Neural cell (in vitro differentiated cells): ENCODE data around the gene TGFBRAP1.

Experiments used
- CTCF ChIP-seq: fragments of 450-650 bp; IDR thresholded peaks from 2 replicates; pipeline ENCODE4 v1.5.1; 2014; ENCODE audit warnings: antibody characterized with exemption, mild to moderate bottlenecking, moderate library complexity; ENCODE audit not compliant: poor library complexity, severe bottlenecking
- EP300 ChIP-seq: fragments of 450-650 bp; conservative IDR thresholded peaks from 2 replicates; pipeline ENCODE4 v1.6.1; 2014; ENCODE audit warnings: antibody characterized with exemption, mild to moderate bottlenecking, moderate library complexity; ENCODE audit not compliant: poor library complexity, severe bottlenecking
- EZH2 ChIP-seq: fragments of 200-600, 300-800 bp; shearing (Covaris generic), sonication (generic); IDR thresholded peaks from 2 replicates; pipeline ENCODE4 v1.6.1; 2014; ENCODE audit warnings: antibody characterized with exemption, low read length, borderline replicate concordance, mild to moderate bottlenecking; ENCODE audit not compliant: insufficient read depth, poor library complexity, severe bottlenecking
- POLR2AphosphoS5 ChIP-seq: IDR thresholded peaks from 2 replicates; pipeline ENCODE4 v1.6.1; 2012
- REST ChIP-seq: IDR thresholded peaks from 2 replicates; pipeline ENCODE4 v1.6.1; 2012; ENCODE audit warnings: borderline replicate concordance
- SMC3 ChIP-seq: fragments of 450-650 bp; conservative IDR thresholded peaks from 2 replicates; pipeline ENCODE4 v1.6.1; 2014; ENCODE audit warnings: antibody characterized with exemption, mild to moderate bottlenecking, moderate library complexity; ENCODE audit not compliant: poor library complexity
- TAF1 ChIP-seq: IDR thresholded peaks from 2 replicates; pipeline ENCODE4 v1.6.1; 2012; ENCODE audit warnings: low read depth

GRCh38 chr2:105298017-105298416, 31.5 kb downstream of the TGFBRAP1 start:
- no peak for TF ChIP-seq CTCF
- no peak for TF ChIP-seq TAF1
- no peak for TF ChIP-seq POLR2AphosphoS5
- TF ChIP-seq EZH2, result no peak
- no peak for TF ChIP-seq EP300
- no peak for TF ChIP-seq REST
- TF ChIP-seq SMC3, result no peak
